ENCODE results near the gene PBX2.
A peak's percentile ranks its signal among the peaks of the same experiment; 100 is the strongest.

Gene PBX2

DNA sequence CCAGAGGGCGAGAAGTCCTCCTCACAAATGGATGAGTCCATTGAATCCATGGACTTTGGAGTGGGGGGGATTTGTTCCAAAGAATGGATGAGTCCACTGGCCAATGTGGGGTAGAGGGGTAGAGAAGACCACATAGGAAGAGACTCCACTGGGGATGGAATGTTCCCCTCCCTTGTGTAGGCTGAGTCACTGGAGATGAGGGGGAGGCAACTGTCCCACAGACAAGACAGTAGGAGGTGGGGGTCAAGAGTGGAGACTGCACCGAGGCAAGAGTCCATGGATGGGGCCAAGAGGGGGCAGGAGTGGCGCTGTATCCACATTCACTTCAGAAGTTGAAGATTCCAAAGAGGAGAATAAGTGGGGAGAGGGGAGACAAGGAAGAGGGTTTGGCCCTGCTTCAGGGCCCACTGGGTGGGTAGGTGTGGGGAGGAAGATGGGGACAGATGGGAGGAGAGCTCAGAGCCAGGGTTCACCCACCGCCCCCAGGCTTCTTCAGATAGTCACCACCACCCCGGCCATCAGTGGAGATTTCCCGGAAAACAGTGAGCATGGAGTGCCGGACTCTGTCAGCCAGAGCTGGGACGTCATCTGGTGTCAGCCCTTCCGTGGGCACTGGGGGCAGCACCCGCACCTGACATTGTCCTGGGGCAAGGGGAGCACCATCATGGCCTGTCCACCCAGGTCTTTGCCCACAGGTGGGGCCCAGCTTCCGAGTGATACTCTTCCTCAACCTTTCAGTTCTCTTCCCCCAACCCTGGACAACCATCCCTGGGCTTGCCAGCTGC is 21.0 kb downstream of the PBX2 start:
- DNase-seq: no peak

DNA sequence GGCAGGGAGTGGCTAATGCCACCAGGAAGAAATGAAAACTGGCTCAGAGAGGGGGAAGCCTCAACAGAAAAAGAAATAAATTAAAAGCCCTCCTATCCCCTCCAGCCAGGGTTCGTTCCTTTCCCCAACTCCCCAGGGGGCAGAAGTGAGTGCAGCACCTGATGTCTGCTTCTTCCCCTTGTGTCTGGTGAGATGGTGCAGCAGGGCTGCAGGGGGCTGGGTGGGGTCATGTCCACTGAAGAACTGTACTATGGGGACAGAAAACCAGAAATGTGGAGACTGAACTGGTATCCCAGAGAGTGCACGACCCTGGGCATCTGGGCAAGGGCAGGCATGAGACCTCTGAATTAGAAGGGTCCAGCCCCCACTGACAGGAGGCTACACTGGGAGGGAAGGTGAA is 21.7 kb downstream of the PBX2 start:
- no peak for DNase-seq

DNA sequence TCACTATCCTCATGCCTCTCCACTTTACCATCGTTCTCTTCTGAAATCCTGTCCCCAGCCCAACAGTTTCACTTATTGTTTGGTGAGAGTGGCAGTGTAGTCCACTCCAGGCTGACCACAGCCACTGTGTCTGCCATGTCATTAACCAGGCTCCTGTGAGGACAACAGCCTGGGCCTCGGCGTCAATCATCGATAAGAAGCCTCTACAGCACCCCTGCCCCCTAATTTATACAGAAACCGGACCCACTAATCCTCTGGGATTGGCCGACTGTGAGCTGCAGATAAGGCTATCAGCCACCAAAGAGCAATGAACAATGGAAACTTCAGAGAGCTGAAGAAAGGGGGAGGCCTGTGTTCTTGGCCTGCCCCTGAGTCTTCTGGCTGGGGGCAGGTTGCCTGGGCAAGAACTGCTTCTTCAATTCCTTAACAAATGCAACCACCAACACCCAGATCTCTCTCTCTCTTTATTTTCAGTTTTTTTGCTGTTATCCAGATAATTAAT is 22.2 kb downstream of the PBX2 start:
- no peak for DNase-seq

DNA sequence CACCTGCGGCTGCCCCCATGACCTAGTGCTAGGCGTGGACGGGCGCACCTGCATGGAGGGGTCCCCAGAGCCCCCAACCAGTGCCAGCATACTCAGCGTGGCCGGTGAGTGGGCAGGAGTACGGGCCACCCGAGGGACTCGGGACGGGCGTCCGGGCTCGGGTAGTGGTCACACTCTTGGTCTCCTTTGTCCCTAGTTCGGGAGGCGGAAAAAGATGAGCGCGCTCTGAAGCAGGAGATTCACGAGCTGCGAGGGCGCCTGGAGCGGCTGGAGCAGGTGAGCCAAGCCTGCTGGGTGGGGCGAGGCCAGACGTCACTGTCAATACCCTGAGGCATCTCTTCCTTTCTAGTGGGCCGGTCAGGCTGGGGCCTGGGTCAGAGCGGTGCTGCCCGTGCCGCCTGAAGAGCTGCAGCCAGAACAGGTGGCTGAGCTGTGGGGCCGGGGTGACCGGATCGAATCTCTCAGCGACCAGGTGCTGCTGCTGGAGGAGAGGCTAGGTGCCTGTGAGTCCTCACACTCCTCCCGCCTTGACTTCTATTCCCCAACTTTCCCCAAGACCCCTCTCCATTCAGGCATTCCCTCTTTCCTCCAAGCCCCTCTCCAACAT is 22.7 kb downstream of the PBX2 start:
- DNase-seq: no peak

DNA sequence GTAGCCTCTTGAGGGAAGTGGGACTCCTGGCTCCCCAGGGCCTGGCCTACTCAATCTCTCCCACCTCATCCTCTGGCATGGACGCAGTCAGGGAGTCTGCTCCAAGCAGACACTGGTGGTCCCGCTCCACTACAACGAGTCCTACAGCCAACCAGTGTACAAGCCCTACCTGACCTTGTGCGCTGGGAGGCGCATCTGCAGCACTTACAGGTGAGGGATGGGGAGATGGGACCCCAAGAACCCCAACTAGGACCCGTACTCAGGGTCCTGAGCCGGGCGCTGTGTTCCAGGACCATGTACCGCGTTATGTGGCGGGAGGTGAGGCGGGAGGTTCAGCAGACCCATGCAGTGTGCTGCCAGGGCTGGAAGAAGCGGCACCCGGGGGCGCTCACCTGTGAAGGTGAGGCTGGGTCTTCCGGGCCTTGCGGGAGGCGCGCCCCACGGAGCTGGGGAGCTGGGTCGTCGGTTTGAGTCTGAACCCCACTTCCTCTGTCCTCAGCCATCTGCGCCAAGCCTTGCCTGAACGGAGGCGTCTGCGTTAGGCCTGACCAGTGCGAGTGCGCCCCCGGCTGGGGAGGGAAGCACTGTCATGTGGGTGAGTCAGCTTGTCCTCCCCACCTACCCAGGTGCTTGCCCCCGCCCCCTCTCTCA is 23.5 kb downstream of the PBX2 start:
- no peak for DNase-seq

DNA sequence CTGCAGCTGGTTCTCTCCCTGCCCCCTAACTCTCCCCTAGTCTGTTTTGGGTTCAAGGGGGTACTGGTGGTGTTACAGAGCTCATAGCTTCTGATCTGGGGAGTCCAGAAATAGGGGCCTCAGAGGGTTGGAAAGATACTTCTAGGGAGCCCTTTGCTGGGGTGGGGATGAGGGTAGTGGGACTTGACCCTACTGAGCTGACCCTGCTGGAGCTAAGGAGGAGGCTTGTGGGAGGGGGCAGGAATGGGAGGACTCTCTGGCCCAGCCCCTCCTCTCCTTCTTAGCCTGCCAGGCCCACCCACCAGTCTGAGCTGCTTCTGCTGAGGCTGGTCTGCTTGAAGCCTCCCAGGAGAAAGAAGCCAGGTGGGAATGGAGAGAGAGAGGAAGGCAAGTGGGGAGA is 25.7 kb downstream of the PBX2 start, which contains the start of gene EGFL8:
TSS of gene EGFL8 (plus strand) at position 301 of the 400 bp plus-strand sequence. CDS start 1,571 bp downstream, outside the sequence.
- DNase-seq: no peak

DNA sequence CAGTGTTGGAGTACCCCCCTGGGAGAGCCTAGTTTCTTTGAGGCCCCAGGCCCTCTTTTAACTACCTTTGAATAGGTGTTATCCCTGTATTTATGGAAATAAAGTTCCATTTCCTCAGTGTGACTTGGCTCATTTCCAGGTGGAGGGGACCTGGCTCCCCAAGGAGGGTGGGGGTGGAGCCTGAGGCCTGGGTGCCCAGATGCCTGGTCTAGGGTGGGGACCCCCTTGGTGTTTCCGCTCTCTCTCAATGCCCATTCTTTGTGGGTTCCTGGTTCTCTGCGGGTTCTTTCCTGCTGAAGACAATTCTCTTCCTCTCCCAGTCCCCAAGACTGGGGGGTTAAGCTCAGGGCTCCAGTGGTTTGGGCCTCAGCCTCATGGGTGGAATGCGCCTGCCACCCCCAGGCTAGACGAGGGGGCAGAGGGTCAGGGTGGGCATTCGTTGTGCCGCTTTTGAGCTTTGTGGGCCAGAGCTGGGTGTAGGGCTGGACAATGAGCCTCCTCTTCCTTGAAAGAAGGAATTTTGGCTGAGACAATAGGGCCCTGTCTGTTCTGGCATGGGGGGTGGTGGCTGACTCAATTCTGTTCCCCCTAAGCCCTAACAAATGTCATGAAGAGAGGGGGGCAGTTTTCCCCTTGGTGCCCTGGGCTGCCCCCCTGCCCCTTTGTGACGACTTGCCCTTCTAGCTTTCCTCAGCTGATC is 26.3 kb downstream of the PBX2 start:
- DNase-seq: no peak

DNA sequence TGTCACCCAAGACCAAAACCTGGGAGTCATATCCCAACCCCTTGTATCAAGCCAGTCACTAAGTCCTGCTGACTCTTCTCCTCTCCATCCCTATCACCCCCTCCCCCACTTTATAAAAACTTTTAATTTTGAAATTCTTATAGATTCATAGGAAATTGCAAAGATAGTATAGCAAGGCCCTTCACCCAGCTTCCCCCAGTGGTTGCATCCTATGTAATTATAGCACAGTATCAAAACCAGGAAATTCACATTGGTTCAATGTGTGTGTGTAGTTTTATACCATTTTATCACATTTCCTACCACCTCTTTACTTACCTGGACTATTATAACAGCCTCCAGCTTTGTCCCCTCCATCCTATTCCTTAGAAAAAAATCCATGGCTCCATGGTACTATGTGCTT is 31.9 kb downstream of the PBX2 start:
- DNase-seq: no peak

DNA sequence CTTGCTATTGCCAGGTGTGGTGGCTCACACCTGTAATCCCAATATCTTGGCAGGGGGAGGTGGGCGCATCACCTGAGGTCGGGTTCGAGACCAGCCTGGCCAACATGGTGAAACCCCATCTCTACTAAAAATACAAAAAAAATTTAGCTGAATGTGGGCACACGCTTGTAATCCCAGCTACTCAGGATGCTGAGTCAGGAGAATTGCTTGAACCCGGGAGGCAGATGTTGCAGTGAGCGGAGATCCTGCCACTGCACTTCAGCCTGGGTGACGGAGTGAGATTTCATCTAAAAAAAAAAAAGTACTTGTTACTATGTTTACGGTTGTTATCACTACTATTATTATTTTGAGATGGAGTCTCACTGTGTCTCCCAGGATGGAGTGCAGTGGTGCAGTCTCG is 33.1 kb downstream of the PBX2 start:
- DNase-seq: no peak

DNA sequence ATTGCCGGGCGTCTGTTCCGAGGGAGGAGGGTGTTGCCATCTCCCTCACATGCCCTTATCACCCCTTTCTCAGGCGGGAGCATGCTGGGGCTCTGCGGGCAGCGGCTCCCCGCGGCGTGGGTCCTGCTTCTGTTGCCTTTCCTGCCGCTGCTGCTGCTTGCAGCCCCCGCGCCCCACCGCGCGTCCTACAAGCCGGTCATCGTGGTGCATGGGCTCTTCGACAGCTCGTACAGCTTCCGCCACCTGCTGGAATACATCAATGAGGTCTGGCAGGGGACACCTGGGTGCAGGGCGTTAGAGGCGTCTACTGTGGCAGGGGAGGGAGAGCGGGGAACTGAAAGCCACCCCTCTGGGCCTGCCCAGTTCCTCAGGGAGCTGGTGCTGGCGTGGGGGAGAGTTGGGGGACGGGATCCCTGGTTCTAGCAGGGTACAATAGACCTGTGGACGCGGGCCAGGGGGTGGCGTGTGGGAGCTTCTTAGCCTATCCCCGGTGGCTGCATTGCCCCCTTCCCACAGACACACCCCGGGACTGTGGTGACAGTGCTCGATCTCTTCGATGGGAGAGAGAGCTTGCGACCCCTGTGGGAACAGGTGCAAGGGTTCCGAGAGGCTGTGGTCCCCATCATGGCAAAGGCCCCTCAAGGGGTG is 35.4 kb downstream of the PBX2 start:
- DNase-seq: peak; percentile 75

DNA sequence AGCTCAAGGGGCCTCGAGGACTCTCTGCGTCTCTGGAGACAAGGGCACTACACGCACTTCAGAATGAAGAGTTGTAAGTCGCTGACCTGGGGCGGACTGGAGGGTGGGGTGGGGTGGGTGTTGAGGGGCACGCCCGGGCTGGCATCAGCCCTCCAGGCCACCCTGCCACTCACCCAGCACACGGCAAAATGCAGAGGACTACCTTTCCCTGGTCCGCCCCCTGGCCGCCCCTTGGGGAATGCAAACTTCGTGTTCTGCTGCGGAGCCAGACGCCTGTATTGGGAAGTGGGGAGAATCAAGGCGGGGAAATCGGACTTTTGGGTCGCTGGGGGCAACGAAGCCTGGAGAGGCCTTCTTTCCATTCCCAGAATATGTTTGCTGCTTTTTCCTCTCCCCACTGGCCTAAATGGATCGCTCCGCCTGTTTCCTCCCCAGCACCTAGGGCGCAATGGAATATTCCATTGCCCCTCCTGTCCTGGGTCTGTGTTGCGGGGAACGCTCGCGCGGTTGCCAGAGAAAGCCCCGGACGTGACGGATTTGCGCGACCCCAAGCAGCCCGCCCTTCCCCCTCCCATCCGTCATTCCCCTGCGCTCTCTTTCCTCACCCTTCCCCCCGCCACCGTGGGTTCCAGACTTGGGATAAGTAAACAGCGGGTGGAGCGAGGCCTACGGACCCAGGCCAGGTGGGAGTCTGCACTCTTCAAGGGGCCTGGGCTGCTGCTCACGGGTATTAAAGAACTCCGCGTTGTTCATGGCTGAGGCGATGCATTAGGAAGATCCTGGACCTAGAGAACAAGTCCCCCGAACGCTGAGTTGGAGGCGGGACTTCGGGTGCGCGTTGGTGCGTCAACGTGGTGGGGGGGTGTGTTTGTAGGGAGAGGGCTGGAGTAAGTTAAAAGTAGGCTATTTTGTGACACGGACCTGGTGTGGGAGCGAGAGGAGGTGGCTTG is 36.2 kb downstream of the PBX2 start, which contains the start of gene PPT2:
TSS of gene PPT2 (plus strand) at position 578 of the 950 bp plus-strand sequence. CDS start 454 bp downstream, outside the sequence.
- peak; percentile 89 for DNase-seq

DNA sequence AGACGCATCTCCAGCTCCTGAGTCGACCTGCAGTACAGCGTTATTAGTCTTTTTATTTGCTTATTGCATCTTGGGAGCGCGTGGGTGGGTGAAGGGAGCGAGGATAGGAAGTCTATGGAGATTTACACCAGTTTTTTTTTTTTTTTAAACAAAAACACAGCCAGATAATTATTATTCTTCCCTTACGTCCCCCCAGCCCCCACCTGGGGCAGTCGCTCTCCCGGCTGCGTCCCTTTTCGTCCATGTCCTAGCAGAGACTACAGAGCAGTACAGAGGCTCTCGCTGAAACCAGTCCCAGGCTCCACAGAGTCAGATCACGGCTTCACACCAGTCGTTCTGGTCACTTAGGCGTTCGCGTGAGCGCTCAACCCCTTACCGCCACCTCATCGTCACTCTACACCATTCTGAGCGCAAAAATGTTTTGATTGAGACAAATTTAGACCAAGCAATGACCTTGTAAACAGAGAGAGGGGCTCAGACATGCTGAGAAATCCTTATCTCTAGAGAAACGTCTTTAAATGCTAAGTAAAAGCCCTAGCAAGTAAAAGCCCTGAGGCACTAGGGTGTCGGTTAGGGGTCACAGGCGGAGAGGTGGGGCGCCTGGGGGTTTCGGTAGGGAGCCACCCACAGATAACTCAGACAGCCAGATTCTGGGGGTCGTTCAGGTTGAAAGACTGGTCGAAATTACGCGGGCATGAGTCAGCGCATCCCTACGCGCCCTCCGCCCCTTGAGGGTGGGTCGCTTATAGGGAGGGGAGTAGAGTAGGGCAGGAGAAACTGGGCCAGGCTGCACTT is 37.0 kb downstream of the PBX2 start:
- no peak for DNase-seq

DNA sequence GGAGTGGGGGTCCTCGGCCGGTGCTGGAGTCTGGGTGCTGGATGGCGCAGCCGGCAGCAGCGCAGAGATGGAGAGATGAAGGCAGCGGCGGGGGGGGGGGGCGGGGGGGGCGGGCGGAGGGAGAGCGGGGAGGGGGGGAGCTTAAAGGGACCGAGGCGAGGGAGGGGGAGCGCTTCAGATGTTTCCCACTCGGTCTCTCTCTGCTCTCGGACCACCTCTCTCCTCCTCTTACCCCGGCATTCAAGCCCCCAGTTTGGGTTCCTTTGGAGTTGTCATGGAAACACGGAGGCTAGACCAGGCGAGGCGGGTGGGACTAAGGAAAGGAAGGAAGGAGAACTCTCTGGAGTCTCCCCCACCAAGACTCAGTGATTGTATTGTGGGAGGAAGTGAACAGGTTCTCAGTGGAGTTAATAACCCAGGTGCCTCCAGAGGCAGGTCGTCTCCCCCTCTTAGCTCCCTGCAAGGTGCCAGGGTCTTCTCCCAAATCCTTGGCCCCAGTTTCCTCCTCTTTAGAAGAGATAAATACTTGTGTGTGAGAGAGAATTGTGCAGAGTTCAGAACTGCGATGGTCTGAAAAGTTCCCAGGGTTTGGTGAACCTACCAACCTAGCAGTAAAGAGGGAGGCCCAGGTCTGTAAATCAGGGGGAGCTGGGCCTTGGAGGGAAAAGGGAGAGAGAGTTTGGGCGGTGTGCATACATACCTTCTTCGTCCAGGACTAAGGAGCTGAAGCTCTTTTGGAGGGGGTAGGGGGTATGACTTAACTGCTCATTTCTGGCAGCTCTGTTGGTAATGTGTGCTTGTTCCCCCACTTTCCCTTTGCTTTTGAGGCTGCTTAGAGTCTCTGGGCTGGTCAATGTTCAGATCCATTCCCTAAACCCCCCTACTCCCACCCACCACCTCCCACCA is 37.9 kb downstream of the PBX2 start, which contains the start of gene PRRT1:
TSS of gene PRRT1 (minus strand) at position 77 of the 906 bp plus-strand sequence. CDS start 112 bp downstream, outside the sequence.
- DNase-seq: no peak

DNA sequence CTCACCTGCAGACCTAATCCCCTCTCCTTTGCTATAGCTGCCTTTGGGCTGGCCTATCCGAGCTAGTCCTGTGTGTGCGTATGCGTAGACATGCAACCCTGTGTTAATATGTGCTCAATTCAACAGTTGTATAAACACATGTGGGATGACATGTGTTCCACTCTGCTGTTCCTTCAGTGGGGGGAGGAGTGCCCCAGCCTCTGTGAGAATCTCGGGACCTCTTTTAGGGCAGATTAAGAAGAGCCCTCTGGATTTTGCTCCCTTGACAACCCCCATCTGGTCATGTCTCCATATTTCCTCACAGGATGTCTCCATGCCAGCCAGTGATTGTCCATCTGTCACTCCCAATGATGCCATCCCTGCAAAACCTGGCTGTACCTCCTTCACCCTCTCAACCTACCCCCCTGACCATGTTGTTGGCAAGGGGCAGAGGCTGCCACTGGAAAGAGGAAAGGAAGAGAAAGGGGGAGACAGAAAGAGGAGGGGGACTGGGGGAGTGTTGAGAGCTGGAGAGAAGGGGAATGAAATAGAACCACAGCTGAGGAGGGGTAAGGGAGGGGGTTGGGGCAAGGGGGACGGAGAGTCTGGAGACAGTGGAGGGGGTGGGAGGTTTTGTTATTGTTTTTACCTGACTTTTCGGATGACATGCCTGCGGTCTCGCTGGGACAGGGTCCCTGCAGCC is 38.7 kb downstream of the PBX2 start:
- no peak for DNase-seq

DNA sequence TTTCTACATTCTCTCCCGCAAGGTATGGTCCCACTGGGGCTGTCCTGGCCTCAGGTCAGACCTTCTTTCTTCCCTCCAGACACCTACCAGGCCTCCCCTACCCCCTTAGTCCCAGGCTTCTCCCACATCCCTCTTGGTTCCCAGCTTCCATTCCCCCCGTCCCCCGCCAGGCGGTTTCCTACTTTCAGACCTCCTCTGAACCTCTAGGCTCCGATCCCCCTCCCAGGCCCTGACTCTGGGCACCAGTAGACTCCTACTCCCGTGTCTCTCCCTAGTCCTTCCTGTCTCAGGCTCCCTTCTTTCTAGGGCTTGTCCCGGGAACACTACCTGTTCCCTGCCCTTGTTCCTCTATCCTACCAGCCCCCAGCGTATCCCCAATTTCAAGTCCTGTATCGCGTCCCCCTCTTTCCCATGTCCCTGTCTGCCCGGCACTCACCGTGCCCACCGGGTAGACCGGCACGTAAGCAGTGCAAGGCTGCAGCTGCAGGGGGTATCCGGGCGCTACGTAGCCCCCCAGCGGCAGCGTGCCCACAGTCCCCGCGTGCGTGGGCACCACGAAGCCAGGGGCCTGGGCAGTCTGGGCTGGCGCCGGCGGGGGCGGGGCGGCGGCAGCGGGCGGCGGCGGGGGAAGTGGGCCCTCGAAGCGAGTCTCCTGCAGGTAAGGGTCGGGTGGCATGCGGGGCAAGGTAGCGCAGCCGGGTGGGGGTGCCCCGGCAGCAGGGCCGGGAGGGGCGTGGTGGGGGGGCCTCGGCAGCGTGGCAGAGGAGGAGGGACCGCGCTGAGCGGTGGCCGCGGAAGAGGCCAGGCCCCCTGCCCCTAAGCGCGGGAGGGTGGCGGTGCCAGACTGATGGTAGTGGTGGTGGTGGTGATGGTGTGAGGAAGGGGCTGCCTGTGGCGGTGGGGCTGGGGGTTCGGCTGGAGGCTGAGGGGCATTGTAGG is 39.8 kb downstream of the PBX2 start:
- DNase-seq: no peak

DNA sequence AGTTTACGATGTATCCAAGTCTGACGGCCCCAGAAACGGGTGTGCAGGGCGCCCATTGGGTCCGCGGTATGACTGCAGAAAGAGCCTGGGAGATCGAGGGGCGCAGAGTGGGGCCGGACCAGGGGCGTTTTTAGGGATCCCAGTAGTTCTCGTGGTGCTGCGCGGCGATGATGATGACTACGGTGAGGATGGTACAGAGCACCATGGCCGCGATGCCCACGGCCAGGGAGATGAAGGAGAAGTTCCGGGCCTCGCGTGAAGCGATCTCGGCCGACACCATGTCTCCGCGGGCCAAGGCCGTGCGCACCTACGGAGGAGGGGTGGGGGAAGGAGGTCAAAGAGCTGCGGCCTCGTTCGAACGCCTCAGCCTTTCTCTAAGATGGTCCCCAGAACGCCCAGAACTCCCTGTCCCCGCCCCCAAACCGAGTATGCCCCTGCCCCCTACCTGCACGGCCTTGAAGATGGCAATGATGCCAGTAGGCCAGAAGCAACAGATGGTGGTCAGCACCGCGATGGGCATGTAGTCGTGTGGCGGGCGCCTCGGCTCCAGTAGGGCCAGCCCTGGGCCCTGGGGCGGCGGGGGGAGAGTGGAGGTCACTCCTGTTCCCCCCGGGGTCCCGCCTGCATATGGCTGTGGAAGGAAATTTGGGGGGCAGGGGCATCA is 40.8 kb downstream of the PBX2 start:
- DNase-seq: no peak
